Fibroblast of skin of right quadriceps (primary cell): Measurements from ENCODE around the gene CUL5.
"Not testable (repeated sequence)": the region's sequence is repeated elsewhere in the genome, so short reads cannot be mapped to it uniquely, and the experiment has no call there.

Experiments
- DNase-seq: peaks from one replicate; pipeline ENCODE4 v3.0.0-alpha.2; 2013

Gene CUL5

GRCh38 chr11:108025387-108026080 lies 16.8 kb downstream of the CUL5 start:
- DNase-seq: no peak

GRCh38 chr11:108027057-108027456 lies 18.4 kb downstream of the CUL5 start:
- DNase-seq: no peak

- not testable (repeated sequence) for DNase-seq
These were observed 20.2 kb downstream of the CUL5 start for GRCh38 chr11:108028822-108029441.

DNA sequence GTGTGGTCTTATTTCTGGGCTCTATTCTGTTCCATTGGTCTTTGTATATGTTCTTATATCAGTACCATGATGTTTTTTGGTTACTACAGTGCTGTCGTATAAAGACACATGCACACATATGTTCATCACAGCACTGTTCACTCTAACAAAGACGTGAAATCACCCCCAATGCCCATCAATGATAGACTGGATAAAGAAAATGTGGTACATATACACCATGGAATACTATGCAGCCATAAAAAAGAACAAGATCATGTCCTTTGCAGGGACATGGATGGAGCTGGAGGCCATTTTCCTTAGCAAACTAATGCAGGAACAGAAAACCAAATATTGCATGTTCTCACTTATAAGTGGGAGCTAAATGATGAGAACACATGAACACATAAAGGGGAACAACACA lies 22.9 kb downstream of the CUL5 start:
- DNase-seq: not testable (repeated sequence)

GRCh38 chr11:108032800-108033199 lies 24.1 kb downstream of the CUL5 start:
- no peak for DNase-seq

GRCh38 chr11:108034034-108034433 lies 25.3 kb downstream of the CUL5 start:
- DNase-seq: no peak

DNA sequence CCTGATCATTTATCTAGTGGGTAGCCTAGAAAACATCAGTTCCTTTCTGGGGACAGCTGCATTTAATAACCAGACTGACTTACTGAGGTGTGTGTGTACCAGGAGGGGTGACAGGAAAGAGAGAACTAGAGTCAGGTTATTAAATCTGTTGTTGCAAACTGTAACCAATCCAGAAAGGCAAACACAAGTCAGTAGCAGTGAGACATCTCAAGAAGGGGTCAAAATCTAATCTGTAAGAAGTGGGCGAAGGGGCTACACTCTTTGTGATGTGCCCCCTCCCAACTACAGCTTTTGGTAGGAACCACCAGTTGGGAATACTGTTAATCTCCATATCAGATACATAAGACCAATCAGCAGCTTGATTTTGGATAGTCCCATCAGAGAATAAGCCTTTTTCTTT lies 26.3 kb downstream of the CUL5 start:
- DNase-seq: no peak

DNA sequence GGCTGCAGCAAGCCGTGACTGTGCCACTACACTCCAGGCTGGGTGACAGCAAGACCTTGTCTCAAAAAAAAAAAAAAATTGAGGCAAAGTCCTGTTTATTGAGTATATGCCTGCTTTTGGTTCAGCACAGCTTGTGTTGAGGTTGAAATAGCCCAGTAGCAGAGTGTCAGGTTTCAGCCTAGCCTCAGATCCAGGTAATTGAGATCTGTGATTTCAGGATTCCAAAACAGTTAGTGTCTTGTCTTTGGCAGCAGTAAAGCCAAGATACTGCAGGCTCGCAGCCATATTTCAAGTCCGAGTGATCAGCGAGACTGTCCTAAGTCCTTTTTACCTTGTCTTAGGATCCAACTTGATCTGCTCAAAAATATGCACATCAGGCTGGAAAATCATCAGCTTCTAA lies 27.0 kb downstream of the CUL5 start:
- peak; percentile 12 for DNase-seq

DNA sequence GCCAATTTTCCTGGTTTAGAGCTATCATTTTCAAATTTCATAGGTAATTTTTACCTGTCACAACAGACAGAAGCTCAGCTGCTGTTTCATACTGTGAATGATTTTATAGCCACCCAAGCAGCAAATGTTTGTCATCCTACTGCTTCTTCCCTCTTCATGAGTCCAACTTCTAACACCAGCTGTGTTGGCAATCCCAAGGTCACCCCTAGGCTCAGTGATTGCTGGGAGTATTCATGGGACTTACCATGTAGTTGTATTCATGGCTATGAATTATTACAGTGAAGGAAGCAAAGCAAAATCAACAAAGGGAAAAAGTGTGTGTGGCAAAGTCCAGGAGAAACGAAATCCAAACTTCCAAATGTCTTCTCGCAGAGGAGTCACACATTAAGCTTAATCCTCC lies 28.5 kb downstream of the CUL5 start:
- DNase-seq: no peak

DNA sequence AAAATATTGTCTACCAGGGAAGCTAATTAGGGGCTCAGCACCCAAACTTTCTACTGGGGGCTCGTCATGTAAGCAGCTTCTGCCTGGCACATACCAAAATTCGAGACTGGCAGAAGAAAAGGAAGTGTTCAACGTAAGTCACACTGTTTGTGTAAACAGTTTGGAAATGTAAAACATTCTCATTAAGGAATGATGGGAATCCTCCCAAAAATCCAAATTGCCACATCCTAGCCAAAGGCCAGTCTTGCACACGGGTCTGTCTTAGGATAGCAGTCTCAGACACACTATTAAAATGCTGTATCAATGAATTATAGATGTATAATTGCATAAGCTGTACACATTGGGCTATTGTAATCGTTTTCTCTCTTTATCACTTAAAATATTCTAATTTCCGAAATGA lies 28.9 kb downstream of the CUL5 start:
- DNase-seq: peak; percentile 34

- no peak for DNase-seq
These were observed 39.6 kb downstream of the CUL5 start for GRCh38 chr11:108048269-108048668.

- DNase-seq: no peak
These were observed 53.6 kb downstream of the CUL5 start for GRCh38 chr11:108062336-108062735.

DNA sequence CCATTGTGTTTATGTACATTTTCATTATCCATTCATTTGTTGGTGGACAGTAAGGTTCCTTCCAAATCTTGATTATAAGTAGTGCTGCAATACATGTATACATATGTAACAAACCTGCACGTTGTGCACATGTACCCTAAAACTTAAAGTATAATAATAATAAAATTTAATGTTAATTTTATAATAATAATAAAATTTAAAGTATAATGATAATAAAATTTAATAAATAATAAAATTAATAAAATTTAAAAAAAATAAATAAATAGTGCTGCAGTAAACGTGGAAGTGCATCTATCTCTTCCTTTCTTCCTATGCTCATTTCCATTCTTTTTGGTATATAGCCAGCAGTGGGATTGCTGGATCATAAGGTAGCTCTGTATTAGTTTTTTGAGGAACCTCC lies 54.7 kb downstream of the CUL5 start:
- no peak for DNase-seq

DNA sequence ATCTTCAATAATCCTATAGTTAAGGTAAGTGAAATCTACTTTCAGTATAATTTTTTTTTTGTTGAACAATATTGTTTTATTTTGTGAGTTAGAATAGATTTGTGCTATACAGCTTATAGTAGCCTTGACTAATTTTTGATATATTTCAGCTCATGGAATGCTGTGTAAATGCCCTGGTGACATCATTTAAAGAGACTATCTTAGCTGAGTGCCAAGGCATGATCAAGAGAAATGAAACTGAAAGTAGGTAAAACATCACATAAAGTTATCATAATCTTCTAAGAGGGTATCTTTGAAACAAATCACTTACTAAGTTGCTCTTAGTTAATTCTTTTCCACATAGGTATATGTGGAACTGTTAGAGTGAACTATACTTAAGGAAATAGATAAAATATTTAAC lies 61.2 kb downstream of the CUL5 start:
- DNase-seq: peak; percentile 39

GRCh38 chr11:108084811-108085210 lies 76.1 kb downstream of the CUL5 start:
- no peak for DNase-seq

DNA sequence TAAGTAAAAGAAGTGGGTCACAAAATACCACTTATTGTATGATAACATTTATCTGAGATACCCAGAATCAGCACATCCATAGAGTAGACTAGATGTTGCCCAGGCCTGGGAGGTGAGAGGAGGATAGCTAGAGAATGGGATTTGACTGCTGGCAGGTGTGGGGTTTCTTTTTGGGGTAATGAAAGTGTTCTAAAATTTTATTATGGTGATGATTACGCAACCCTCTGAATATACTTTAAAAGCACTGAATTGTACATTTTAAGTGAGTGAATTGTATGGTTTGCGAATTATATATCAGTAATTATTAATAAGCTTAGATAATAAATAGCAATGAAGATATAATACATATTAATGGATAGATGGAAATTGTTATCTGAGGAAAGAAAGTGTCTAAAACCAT lies 77.0 kb downstream of the CUL5 start:
- no peak for DNase-seq

DNA sequence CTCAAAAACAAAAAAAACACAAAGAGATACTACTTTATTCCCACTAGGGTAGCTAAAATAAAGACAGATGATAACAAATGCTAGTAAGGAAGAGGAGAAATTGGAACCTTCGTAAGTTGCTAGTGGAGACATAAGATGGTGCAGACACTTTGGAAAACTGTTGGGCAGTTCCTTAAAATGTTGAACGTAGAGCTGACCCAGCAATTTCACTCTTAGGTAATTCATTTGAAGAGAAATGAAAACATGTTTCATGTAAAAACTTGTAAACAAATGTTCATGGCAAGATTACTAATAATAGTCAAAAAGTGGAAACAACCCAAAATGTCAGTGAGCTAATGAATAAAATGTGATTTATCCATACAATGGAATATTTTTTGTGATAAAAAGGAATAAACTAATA lies 83.4 kb downstream of the CUL5 start:
- DNase-seq: no peak

DNA sequence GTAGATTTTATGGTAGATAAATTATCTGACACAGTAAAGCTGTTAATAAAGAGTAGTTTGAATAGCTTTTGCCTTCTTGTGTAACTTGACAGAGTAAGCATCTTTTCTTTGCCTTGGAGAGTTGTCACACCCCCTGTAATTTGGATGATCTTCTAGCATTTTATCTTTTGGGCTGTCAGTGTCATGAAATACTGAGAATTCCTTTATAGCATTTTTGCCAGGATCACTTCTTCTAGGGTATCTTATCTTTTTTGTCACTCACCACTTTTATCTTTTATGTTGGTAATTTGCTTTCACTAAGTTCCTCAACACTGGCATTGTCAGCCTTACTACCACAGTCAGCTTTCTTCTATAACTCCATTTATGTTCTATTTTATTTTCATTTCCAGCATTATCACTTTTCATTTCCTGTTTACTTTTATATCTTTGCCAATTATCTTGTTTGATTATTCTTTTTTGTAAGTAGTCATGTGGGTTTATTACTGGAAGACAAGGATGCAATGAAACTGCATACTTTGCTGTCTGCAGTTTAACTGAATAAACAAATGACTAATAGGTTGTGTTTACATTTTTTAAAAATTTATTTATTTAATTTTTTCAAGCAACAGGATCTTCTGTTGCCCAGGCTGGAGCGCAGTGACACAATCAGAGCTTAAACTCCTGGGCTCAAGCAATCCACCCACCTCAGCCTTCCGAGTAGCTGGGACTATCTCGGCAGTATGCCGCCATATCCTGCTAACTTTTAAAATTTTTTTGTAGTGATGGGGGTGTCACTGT lies 84.6 kb downstream of the CUL5 start:
- no peak for DNase-seq

GRCh38 chr11:108097179-108097578 lies 88.5 kb downstream of the CUL5 start:
- DNase-seq: no peak

GRCh38 chr11:108101090-108101775 lies 92.5 kb downstream of the CUL5 start:
- no peak for DNase-seq

- DNase-seq: no peak
These were observed 102.4 kb downstream of the CUL5 start for GRCh38 chr11:108111126-108111525.

DNA sequence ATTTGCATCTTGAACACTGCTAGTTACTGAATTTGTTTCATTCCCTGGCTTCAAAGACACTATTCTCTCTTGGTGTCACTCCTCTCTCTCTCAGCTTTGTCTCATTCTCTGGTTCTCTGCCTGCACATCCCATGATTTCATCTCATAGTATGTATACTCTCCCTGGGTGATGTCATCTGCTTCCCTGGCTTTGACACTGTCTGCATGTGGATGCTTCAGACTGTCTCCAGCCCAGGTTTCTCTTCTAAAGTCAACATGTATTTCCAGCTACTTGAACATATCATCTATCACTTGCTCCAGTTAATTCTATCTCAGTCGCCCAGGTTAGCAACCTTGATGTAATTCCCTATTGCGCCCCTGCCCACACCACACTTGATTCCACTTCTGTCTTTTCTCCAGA lies 103.4 kb downstream of the CUL5 start:
- no peak for DNase-seq

- DNase-seq: peak; percentile 74
These were observed 106.9 kb downstream of the CUL5 start for GRCh38 chr11:108115500-108116140.
